Panc1 (cell line): ENCODE data around the gene POU4F3. TPM values are rescaled to one million over a fixed set of nuclear protein-coding genes. Genes with fewer than 3 reads are reported as not detected.

Experiments
- ATAC-seq: fragments of 200-7000 bp; cut with Tn5 transposase; 2 replicates; pipeline ENCODE4 v1.9.1; 2020; ENCODE audit warnings: mild to moderate bottlenecking, moderate library complexity
- Bru-seq: library from RNA; stranded (reverse); fragments of 400-500 nt; gene quantifications from one replicate; lab custom pipeline; 2021; lab: Mats Ljungman, UMichigan
- BruChase-seq, 2 experiments: library from RNA; stranded (reverse); fragments of 400-500 nt; gene quantifications; one replicate each; lab custom pipeline; 2021; lab: Mats Ljungman, UMichigan
- BruUV-seq: library from RNA; stranded (reverse); fragments of 400-500 nt; replicated peaks from 2 replicates; lab custom pipeline; 2021; lab: Mats Ljungman, UMichigan
- CTCF ChIA-PET: fragments of 300-600 bp; sonication (Branson Sonifier 250); formaldehyde crosslinking; loops from one replicate; lab custom pipeline; 2022; ENCODE audit warnings: antibody characterized with exemption; lab: Charles Lee
- POLR2A ChIA-PET: fragments of 300-600 bp; sonication (Branson Sonifier 250); formaldehyde crosslinking; loops from one replicate; lab custom pipeline; 2022; ENCODE audit warnings: antibody characterized with exemption; lab: Charles Lee
- DNase-seq: peaks from one replicate; pipeline ENCODE4 v3.0.0-alpha.2; 2010; ENCODE audit warnings: low read depth, low spot score
- H3K27ac ChIP-seq: 2 replicates; pipeline ENCODE4 v1.5.1; 2011; ENCODE audit warnings: mild to moderate bottlenecking, low read length, inconsistent platforms
- H3K27me3 ChIP-seq: fragments of 200-500 bp; sonication (Bioruptor generic); 2 replicates; pipeline ENCODE4 v1.6.0; 2014; ENCODE audit warnings: low read length, inconsistent platforms; ENCODE audit not compliant: control insufficient read depth, insufficient read depth
- H3K36me3 ChIP-seq: fragments of 200-500 bp; sonication (Bioruptor generic); 2 replicates; pipeline ENCODE4 v1.5.1; 2014; ENCODE audit warnings: inconsistent platforms, mild to moderate bottlenecking, low read length, moderate library complexity; ENCODE audit not compliant: control insufficient read depth, insufficient read depth
- H3K4me1 ChIP-seq: 2 replicates; pipeline ENCODE4 v1.5.1; 2011; ENCODE audit warnings: inconsistent platforms, mild to moderate bottlenecking, low read length, moderate library complexity; ENCODE audit not compliant: control insufficient read depth, insufficient read depth
- H3K4me3 ChIP-seq, 2 experiments: 2 replicates each; pipeline ENCODE4 v1.5.1; 2011 to 2012; ENCODE audit warnings: low read depth in 2 of 2, low read length in 2 of 2, mild to moderate bottlenecking in 2 of 2, inconsistent platforms in 1 of 2, moderate library complexity in 1 of 2
- H3K9me3 ChIP-seq: fragments of 200-500 bp; sonication (Bioruptor generic); 2 replicates; pipeline ENCODE4 v1.5.1; 2014; ENCODE audit warnings: low read depth, mild to moderate bottlenecking, inconsistent platforms, low read length, moderate library complexity; ENCODE audit not compliant: control insufficient read depth, insufficient read depth
- CTCF ChIP-seq: fragments of 450-650 bp; IDR thresholded peaks from 2 replicates; pipeline ENCODE4 v1.5.1; 2017; ENCODE audit warnings: mild to moderate bottlenecking
- POLR2AphosphoS5 ChIP-seq: IDR thresholded peaks from 2 replicates; pipeline ENCODE4 v1.6.1; 2012; ENCODE audit warnings: mild to moderate bottlenecking, low read depth, low read length, moderate library complexity
- REST ChIP-seq, 2 experiments: IDR thresholded peaks; 2 replicates each; pipeline ENCODE4 v1.6.1; 2011 to 2012; ENCODE audit warnings: low read depth in 2 of 2, control low read depth in 1 of 2, low read length in 1 of 2, mild to moderate bottlenecking in 1 of 2, moderate library complexity in 1 of 2; ENCODE audit not compliant: insufficient read depth in 1 of 2
- SIN3A ChIP-seq: IDR thresholded peaks from 2 replicates; pipeline ENCODE4 v1.6.1; 2012; ENCODE audit warnings: low read depth, mild to moderate bottlenecking, low read length, moderate library complexity, borderline replicate concordance; ENCODE audit not compliant: insufficient read depth
- TCF7L2 ChIP-seq: IDR thresholded peaks from 2 replicates; pipeline ENCODE4 v1.6.1; 2011; ENCODE audit warnings: mild to moderate bottlenecking, low read depth, low read length, inconsistent platforms
- in situ Hi-C: cut with HindIII; loops from 2 replicates; pipeline ENCODE4 v1.10.0; 2016; ENCODE audit warnings: low sequenced_read_pairs, low pct_unique_long_range_greater_than_20kb
- intact Hi-C: fragments of 100-400 bp; cut with micrococcal nuclease; formaldehyde crosslinking; loops from one replicate; pipeline ENCODE4 v1.10.0; 2022; ENCODE audit not compliant: unreplicated experiment
- long read RNA-seq: library from polyadenylated mRNA; unstranded; transcript quantifications from one replicate; pipeline ENCODE4 v2.0.0, GENCODE V29; 2021; ENCODE audit not compliant: unreplicated experiment
- polyA plus RNA-seq: library from polyadenylated mRNA; unstranded; fragments of >200 nt; gene quantifications from one replicate; pipeline ENCODE4 v1.2.1, GENCODE V29; 2012; ENCODE audit warnings: missing spikeins; ENCODE audit not compliant: insufficient read length
- total RNA-seq: library from RNA; stranded (reverse); gene quantifications from one replicate; pipeline ENCODE4 v1.2.1, GENCODE V29; 2021; ENCODE audit not compliant: unreplicated experiment

Gene POU4F3
- total RNA-seq, result 0.15 TPM
- polyA plus RNA-seq, result not detected
- Bru-seq, nascent RNA, result percentile 28 among the genes with signal in this experiment
- BruChase-seq, experiment 1, labeled RNA remaining after a 2-hour chase, result percentile 37 among the genes with signal in this experiment
- BruChase-seq, experiment 2, labeled RNA remaining after a 6-hour chase, result percentile 33 among the genes with signal in this experiment
- long read RNA-seq, partial matches to known transcripts, result 0 of 1 reads
- long read RNA-seq, other reads (novel, unspliced or antisense), result 1 of 1 reads

GRCh38 chr5:146338774-146339714, at the start of gene POU4F3:
TSS of gene POU4F3 (plus strand) at chr5:146338839. CDS start at chr5:146339113, 274 bp downstream.
- POLR2A ChIA-PET, result interaction anchor here (0.6 kb wide), 1 partner anchor 49 kb away, joined by 3 read pairs; no protein-coding TSS in a partner anchor
- no TSS peak for BruUV-seq
- in situ Hi-C loops, result no loop called here
- Histone ChIP-seq H3K4me3 (peak within 1 kb of the TSS in 1 of 2 experiments; percentile 20; a peak in 1 of 4 replicates), H3K9me3 (no peaks in the 10 kb centered on the region), H3K27ac (no peak within 1 kb of the TSS), H3K27me3 (peaks cover 28% of the 10 kb centered on the region), H3K4me1 (peaks cover 16% of the 10 kb centered on the region), H3K36me3 (no peaks in the 10 kb centered on the region)
- intact Hi-C loops, result no loop called here
- TF ChIP-seq TCF7L2 (no peak), REST (IDR thresholded peaks at IDR 0.05; ENCODE audit: insufficient read depth in 1 of 2, low read depth in 2 of 2, low read length in 1 of 2) (no peak), SIN3A (no peak), CTCF (no peak), POLR2AphosphoS5 (no peak)
- no peak for DNase-seq
- peak; percentile 24; the same call in 1 of the 2 replicates for ATAC-seq
- CTCF ChIA-PET, result no interaction called here

GRCh38 chr5:146290318-146290717, 48.3 kb upstream of the POU4F3 start:
- Histone ChIP-seq H3K4me1 (no peaks in the 10 kb centered on the region; the same call in 1 of the 2 replicates), H3K36me3 (peaks cover 23% of the 10 kb centered on the region), H3K27ac (no peak overlapping the region), H3K9me3 (no peaks in the 10 kb centered on the region), H3K27me3 (no peaks in the 10 kb centered on the region), H3K4me3 (no peak overlapping the region)
- DNase-seq (no peak), ATAC-seq (no peak)
- no TSS peak for BruUV-seq
- TF ChIP-seq CTCF, result no peak
- no peak for TF ChIP-seq REST (IDR thresholded peaks at IDR 0.05; ENCODE audit: insufficient read depth in 1 of 2, low read depth in 2 of 2, low read length in 1 of 2)
- no peak for TF ChIP-seq SIN3A
- no peak for TF ChIP-seq POLR2AphosphoS5
- TF ChIP-seq TCF7L2, result no peak
- intact Hi-C loops, result no loop called here
- POLR2A ChIA-PET, result interaction anchor here (0.7 kb wide), 1 partner anchor 22 kb away, joined by 3 read pairs; no protein-coding TSS in a partner anchor
- in situ Hi-C loops, result no loop called here
- CTCF ChIA-PET, result interaction anchor here (0.7 kb wide), 1 partner anchor 233 kb away, joined by 4 read pairs; no protein-coding TSS in a partner anchor
